Chondrocyte (in vitro differentiated cells): ENCODE results near the gene SDC4. TPM values are rescaled to one million over a fixed set of nuclear protein-coding genes. Genes with fewer than 3 reads are reported as not detected.

Experiments used
- DNase-seq: peaks from one replicate; pipeline ENCODE4 v3.0.0; 2021; ENCODE audit warnings: mixed read lengths, low spot score
- H3K27ac Mint-ChIP-seq: one replicate; pipeline ENCODE4 v1.8.0; 2021; ENCODE audit warnings: mild to moderate bottlenecking, moderate library complexity, mixed read lengths; ENCODE audit not compliant: unreplicated experiment
- H3K27me3 Mint-ChIP-seq: 2 replicates; pipeline ENCODE4 v1.8.0; 2021; ENCODE audit warnings: low read depth, mixed read lengths
- H3K36me3 Mint-ChIP-seq: 2 replicates; pipeline ENCODE4 v1.8.0; 2021; ENCODE audit warnings: low read depth, mixed read lengths
- H3K4me1 Mint-ChIP-seq: 2 replicates; pipeline ENCODE4 v1.8.0; 2021; ENCODE audit warnings: low read depth, mild to moderate bottlenecking, mixed read lengths
- H3K4me3 Mint-ChIP-seq: one replicate; pipeline ENCODE4 v1.8.0; 2021; ENCODE audit warnings: mild to moderate bottlenecking, moderate library complexity, mixed read lengths; ENCODE audit not compliant: unreplicated experiment
- H3K9me3 Mint-ChIP-seq: 2 replicates; pipeline ENCODE4 v1.8.0; 2021; ENCODE audit warnings: low read depth, mixed read lengths
- CTCF ChIP-seq: fragments of 200-600 bp; sonication (generic); IDR thresholded peaks from 2 replicates; pipeline ENCODE4 v1.5.0; 2021; ENCODE audit warnings: antibody characterized with exemption, mild to moderate bottlenecking, moderate library complexity
- total RNA-seq: library from RNA; stranded (reverse); gene quantifications from 3 replicates; pipeline ENCODE4 v1.2.1, GENCODE V29; 2021

The SDC4 gene
- total RNA-seq, 1 donor from 2014 or later = 21.2 TPM

GRCh38 chr20:45315672-45316071 lies 32.6 kb downstream of the SDC4 start:
- no peaks in the 10 kb centered on the region for H3K36me3 Mint-ChIP-seq

GRCh38 chr20:45313943-45314342 lies 34.3 kb downstream of the SDC4 start:
- Mint-ChIP-seq H3K9me3 (no peaks in the 10 kb centered on the region), H3K27ac (no peak overlapping the region), H3K4me3 (no peak overlapping the region), H3K4me1 (peaks cover 5% of the 10 kb centered on the region), H3K36me3 (no peaks in the 10 kb centered on the region), H3K27me3 (no peaks in the 10 kb centered on the region)
- no peak for DNase-seq
- TF ChIP-seq CTCF = no peak

More at GRCh38 chr20:45315672-45316071, 32.6 kb downstream of the SDC4 start:
- no peak overlapping the region for H3K4me3 Mint-ChIP-seq
- H3K9me3 Mint-ChIP-seq = no peaks in the 10 kb centered on the region
- peaks cover 5% of the 10 kb centered on the region for H3K4me1 Mint-ChIP-seq
- DNase-seq = no peak
- H3K27me3 Mint-ChIP-seq = no peaks in the 10 kb centered on the region
- no peak overlapping the region for H3K27ac Mint-ChIP-seq
- no peak for TF ChIP-seq CTCF

GRCh38 chr20:45313065-45313695 lies 35.0 kb downstream of the SDC4 start:
- Mint-ChIP-seq H3K27ac (no peak overlapping the region), H3K4me1 (peaks cover 5% of the 10 kb centered on the region), H3K4me3 (no peak overlapping the region), H3K36me3 (no peaks in the 10 kb centered on the region), H3K9me3 (no peaks in the 10 kb centered on the region), H3K27me3 (no peaks in the 10 kb centered on the region)
- DNase-seq = no peak
- TF ChIP-seq CTCF = no peak

- Mint-ChIP-seq H3K27me3 (no peaks in the 10 kb centered on the region), H3K27ac (no peak overlapping the region), H3K4me1 (peaks cover 5% of the 10 kb centered on the region), H3K9me3 (no peaks in the 10 kb centered on the region), H3K36me3 (no peaks in the 10 kb centered on the region), H3K4me3 (no peak overlapping the region)
- DNase-seq = no peak
- TF ChIP-seq CTCF = no peak
Observed at GRCh38 chr20:45312241-45312640, 36.0 kb downstream of the SDC4 start.

- Mint-ChIP-seq H3K36me3 (no peaks in the 10 kb centered on the region), H3K4me1 (peaks cover 5% of the 10 kb centered on the region), H3K9me3 (no peaks in the 10 kb centered on the region), H3K27me3 (no peaks in the 10 kb centered on the region), H3K4me3 (no peak overlapping the region), H3K27ac (no peak overlapping the region)
- TF ChIP-seq CTCF = peak; percentile 85
- DNase-seq = no peak
Observed at GRCh38 chr20:45311589-45312211, 36.5 kb downstream of the SDC4 start.
